HepG2 (cell line): ENCODE measurements around the gene FKBP5. TPM values are rescaled to one million over a fixed set of nuclear protein-coding genes. Genes with fewer than 3 reads are reported as not detected.

Source experiments
- ATAC-seq: fragments of 200-7000 bp; cut with Tn5 transposase; 3 replicates; pipeline ENCODE4 v1.9.1; 2020; ENCODE audit warnings: mild to moderate bottlenecking, moderate library complexity
- BruUV-seq: library from RNA; stranded (reverse); fragments of 400-500 nt; replicated peaks from 2 replicates; lab custom pipeline; 2021; lab: Mats Ljungman, UMichigan
- CTCF ChIA-PET: fragments of 300-600 bp; formaldehyde crosslinking; extraction: SDS; loops from one replicate; lab custom pipeline; 2021; ENCODE audit warnings: low total read pairs, inconsistent platforms, low intra/inter-chr PET ratio; lab: Yijun Ruan, JAX
- POLR2A ChIA-PET: fragments of 350-600 bp; sonication (Branson Sonifier 250); formaldehyde crosslinking; loops from one replicate; lab custom pipeline; 2020; ENCODE audit warnings: antibody characterized with exemption, inconsistent platforms; lab: Yijun Ruan, JAX
- DNase-seq: peaks from one replicate; pipeline ENCODE4 v3.0.0-alpha.2; 2015; ENCODE audit warnings: low spot score
- FAIRE-seq: peaks from 3 replicates; lab custom pipeline; 2011; peaks lifted over from hg19 to GRCh38; lab: Jason Lieb, UNC
- H2AFZ ChIP-seq: one replicate; pipeline ENCODE4 v1.6.1; 2011; ENCODE audit warnings: low read length, inconsistent platforms
- H3K27ac ChIP-seq: fragments of 300-600 bp; 3 replicates; pipeline ENCODE4 v1.8.0; 2011; ENCODE audit warnings: mixed run types, mild to moderate bottlenecking, mixed read lengths, low read length, inconsistent platforms; ENCODE audit not compliant: insufficient read depth; ENCODE audit errors: extremely low read length
- H3K27me3 ChIP-seq, 2 experiments: fragments of 200-600 bp in 1 of 2; 2 replicates in 1 of 2; 3 replicates in 1 of 2; pipeline versions ENCODE4 v1.6.0 to v1.8.0; 2011; ENCODE audit warnings: low read length in 2 of 2, mild to moderate bottlenecking in 2 of 2, moderate library complexity in 2 of 2, inconsistent platforms in 1 of 2; ENCODE audit not compliant: insufficient read depth in 2 of 2, control insufficient read depth in 1 of 2
- H3K36me3 ChIP-seq, 2 experiments: fragments of 200-600 bp in 1 of 2; replicated peaks in 1 of 2; 2 replicates in 1 of 2; 3 replicates in 1 of 2; pipeline versions ENCODE4 v1.5.1 to v1.8.0; 2011; ENCODE audit warnings: low read length in 2 of 2, inconsistent platforms in 1 of 2; ENCODE audit not compliant: insufficient read depth in 2 of 2, control insufficient read depth in 1 of 2
- H3K4me1 ChIP-seq: 2 replicates; pipeline ENCODE4 v1.5.1; 2012; ENCODE audit warnings: low read length, inconsistent platforms; ENCODE audit not compliant: insufficient read depth
- H3K4me2 ChIP-seq: 2 replicates; pipeline ENCODE4 v1.6.0; 2011; ENCODE audit warnings: low read depth, low read length, inconsistent platforms
- H3K4me3 ChIP-seq, 3 experiments: fragments of 200-600 bp in 1 of 3; sonication (generic), shearing (Covaris generic) in 1 of 3; replicated peaks in 1 of 3; 2 replicates each; pipeline ENCODE4 v1.5.1; 2011 to 2016; ENCODE audit warnings: low read length in 3 of 3, inconsistent platforms in 2 of 3, low read depth in 2 of 3, mild to moderate bottlenecking in 2 of 3, control low read depth in 1 of 3, mixed read lengths in 1 of 3; ENCODE audit not compliant: insufficient read depth in 1 of 3
- H3K79me2 ChIP-seq: one replicate; pipeline ENCODE4 v1.6.1; 2011; ENCODE audit warnings: low read length, inconsistent platforms; ENCODE audit not compliant: insufficient read depth
- H3K9ac ChIP-seq: 2 replicates; pipeline ENCODE4 v1.6.0; 2011; ENCODE audit warnings: mild to moderate bottlenecking, low read depth, low read length, inconsistent platforms; ENCODE audit not compliant: insufficient read depth
- H3K9me3 ChIP-seq: 2 replicates; pipeline ENCODE4 v1.5.1; 2012; ENCODE audit warnings: mild to moderate bottlenecking, low read length
- H4K20me1 ChIP-seq: 2 replicates; pipeline ENCODE4 v1.6.0; 2011; ENCODE audit warnings: inconsistent platforms, mild to moderate bottlenecking, low read length, moderate library complexity; ENCODE audit not compliant: insufficient read depth
- ARNT2 ChIP-seq: sonication (generic); formaldehyde crosslinking; IDR thresholded peaks from 2 replicates; pipeline ENCODE4 v1.8.0; 2022; ENCODE audit warnings: mild to moderate bottlenecking, low read depth, missing genetic modification reagents, moderate library complexity
- ASH2L ChIP-seq: fragments of 300-600, 200-600 bp; sonication (generic); IDR thresholded peaks from 2 replicates; pipeline ENCODE4 v1.7.0; 2017; ENCODE audit warnings: low read depth, mild to moderate bottlenecking, moderate library complexity, mixed read lengths, low read length; ENCODE audit not compliant: insufficient read length
- CEBPB ChIP-seq: IDR thresholded peaks from 2 replicates; pipeline ENCODE4 v1.6.1; 2011; ENCODE audit warnings: low read depth, low read length, improper control_type of control experiment, borderline replicate concordance
- CEBPG ChIP-seq: IDR thresholded peaks from 2 replicates; pipeline ENCODE4 v1.6.1; 2016
- HNRNPL ChIP-seq: fragments of 200-400 bp; formaldehyde crosslinking; IDR thresholded peaks from 2 replicates; pipeline ENCODE4 v1.6.1; 2017; ENCODE audit warnings: mild to moderate bottlenecking, low read depth, low read length
- MAZ ChIP-seq, 2 experiments: sonication (generic) in 1 of 2; formaldehyde crosslinking in 1 of 2; IDR thresholded peaks; 2 replicates each; pipeline versions ENCODE4 v1.5.0 to v1.6.1; 2012 to 2020; ENCODE audit warnings: low read depth in 2 of 2, mild to moderate bottlenecking in 2 of 2, borderline replicate concordance in 1 of 2, improper control_type of control experiment in 1 of 2, low read length in 1 of 2, missing genetic modification reagents in 1 of 2, moderate library complexity in 1 of 2
- PAWR ChIP-seq: sonication (generic); formaldehyde crosslinking; IDR thresholded peaks from 2 replicates; pipeline ENCODE4 v1.4.0; 2020; ENCODE audit warnings: missing genetic modification reagents, mild to moderate bottlenecking, borderline replicate concordance
- SMAD1 ChIP-seq: sonication (generic); formaldehyde crosslinking; IDR thresholded peaks from 2 replicates; pipeline ENCODE4 v1.4.0; 2020; ENCODE audit warnings: missing genetic modification reagents, low read depth, mild to moderate bottlenecking, borderline replicate concordance
- SOX13 ChIP-seq, 3 experiments: fragments of 450-650 bp in 1 of 3; sonication (generic) in 1 of 3; formaldehyde crosslinking in 1 of 3; IDR thresholded peaks in 2 of 3; conservative IDR thresholded peaks in 1 of 3; 2 replicates each; pipeline versions ENCODE4 v1.5.0 to v1.6.1; 2016 to 2020; ENCODE audit warnings: antibody characterized with exemption in 1 of 3, mild to moderate bottlenecking in 1 of 3, missing compliant biosample characterization in 1 of 3, missing genetic modification reagents in 1 of 3, moderate library complexity in 1 of 3
- STAT5B ChIP-seq: sonication (generic); formaldehyde crosslinking; IDR thresholded peaks from 2 replicates; pipeline ENCODE4 v1.4.0; 2020; ENCODE audit warnings: missing genetic modification reagents
- ZNF501 ChIP-seq: sonication (generic); formaldehyde crosslinking; IDR thresholded peaks from 2 replicates; pipeline ENCODE4 v1.5.1; 2020; ENCODE audit warnings: mild to moderate bottlenecking, moderate library complexity, missing genetic modification reagents
- ZNF75D ChIP-seq: sonication (generic); formaldehyde crosslinking; IDR thresholded peaks from 2 replicates; pipeline ENCODE4 v1.8.1; 2023; ENCODE audit warnings: missing genetic modification reagents, mild to moderate bottlenecking, borderline replicate concordance
- in situ Hi-C: cut with HindIII; loops from 2 replicates; pipeline ENCODE4 v1.10.0; 2017; ENCODE audit warnings: low pct_unique_long_range_greater_than_20kb; ENCODE audit not compliant: extremely low pct_ligation_motif_present
- intact Hi-C: fragments of 100-400 bp; cut with micrococcal nuclease; formaldehyde crosslinking; loops from one replicate; pipeline ENCODE4 v1.10.0; 2022; ENCODE audit not compliant: unreplicated experiment
- polyA plus RNA-seq, 8 experiments: library from polyadenylated mRNA; depleted of rRNA in 3 of 8; stranded (reverse) in 7 of 8; unstranded in 1 of 8; fragments of >200 nt; fragmentation: Illumina TruSeq in 4 of 8; extraction: Trizol in 4 of 8; gene quantifications; 2 replicates each; pipeline versions ENCODE4 v1.2.1 to v1.2.3, GENCODE V29; 2011 to 2016; ENCODE audit warnings: low read depth in 4 of 8, missing spikeins in 1 of 8, mixed read lengths in 1 of 8; ENCODE audit not compliant: insufficient read depth in 1 of 8
- total RNA-seq, 5 experiments: library from RNA; depleted of rRNA; stranded (reverse); fragments of >200 nt; fragmentation: Illumina TruSeq; extraction: Trizol; gene quantifications; 2 replicates each; pipeline ENCODE4 v1.2.3, GENCODE V29; 2016; ENCODE audit warnings: low read depth in 1 of 5
- TF ChIP-seq, protein P1 (sequence below): sonication (generic); formaldehyde crosslinking; IDR thresholded peaks from 2 replicates; pipeline ENCODE4 v1.4.0; 2020; ENCODE audit warnings: missing genetic modification reagents, mild to moderate bottlenecking, borderline replicate concordance
- TF ChIP-seq, protein P2 (sequence below): IDR thresholded peaks from 2 replicates; pipeline ENCODE4 v1.6.1; 2016; ENCODE audit warnings: low read depth
- TF ChIP-seq, protein P3 (sequence below): sonication (generic); formaldehyde crosslinking; IDR thresholded peaks from 2 replicates; pipeline ENCODE4 v1.5.0; 2020; ENCODE audit warnings: missing genetic modification reagents

FKBP5 gene
- total and polyA plus RNA-seq, 2 of the 13 experiments (the other 11 are each of a cell fraction or from before 2014, with no cell fraction given): 8.0 to 17.4 TPM

DNA sequence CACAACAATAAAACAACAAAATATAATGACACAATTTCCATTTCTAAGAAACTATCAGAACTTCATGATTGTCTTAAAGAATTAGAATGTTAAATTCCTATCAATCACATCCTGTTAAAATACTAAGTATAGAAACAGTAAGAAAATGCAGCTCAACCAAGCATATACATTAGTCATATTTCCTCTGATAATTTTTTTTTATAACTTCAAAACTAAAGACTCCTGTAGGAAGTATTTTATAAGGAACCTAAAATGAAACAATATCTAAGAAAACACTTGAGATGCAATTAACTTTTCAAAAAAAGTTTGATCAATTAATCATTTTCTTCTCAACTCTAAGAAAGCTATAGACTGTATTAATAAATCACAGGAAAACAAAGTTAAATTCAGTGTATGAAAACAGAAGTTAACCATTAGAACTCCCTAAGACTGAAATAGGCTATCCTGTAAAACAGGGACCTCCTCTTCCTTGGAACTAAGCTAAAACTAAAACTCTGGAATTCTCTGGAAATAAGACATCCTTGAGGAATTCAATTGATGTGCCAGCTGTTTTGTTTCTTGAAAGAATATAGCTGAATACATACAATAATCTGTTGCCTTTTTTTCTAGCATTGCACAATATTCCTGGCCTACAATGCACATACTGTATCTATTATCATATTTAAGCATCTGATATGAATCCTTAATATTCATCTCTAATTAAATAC is 19.8 kb downstream of the FKBP5 start:
- no peak overlapping the region for H3K4me2 ChIP-seq
- H3K9me3 ChIP-seq: no peaks in the 10 kb centered on the region
- H3K9ac ChIP-seq: no peak overlapping the region
- H3K4me1 ChIP-seq: peaks cover 7% of the 10 kb centered on the region; the same call in 1 of the 2 replicates
- TF ChIP-seq ARNT2 (no peak), STAT5B (no peak), ZNF501 (CRISPR knock-in tag) (no peak), SMAD1 (CRISPR knock-in tag) (no peak), CEBPB (peak; percentile 77; the same call in 1 of the 2 replicates), ZNF75D (CRISPR knock-in tag) (no peak), MAZ (IDR thresholded peaks at IDR 0.05; ENCODE audit: borderline replicate concordance, low read depth, low read length) (no peak), MAZ (CRISPR knock-in tag; IDR thresholded peaks at IDR 0.05; ENCODE audit: low read depth) (no peak), CEBPG (CRISPR knock-in tag) (0 out of 2 replicates have a peak, but pooled peaks have one; percentile 28), PAWR (CRISPR knock-in tag) (no peak), ASH2L (no peak), SOX13 (IDR thresholded peaks at IDR 0.05) (no peak), SOX13 (CRISPR knock-in tag; conservative IDR thresholded peaks at IDR 0.05 in 1 of 2, IDR thresholded peaks at IDR 0.05 in 1 of 2) (no peak), HNRNPL (no peak)
- TF ChIP-seq, protein P1, sequence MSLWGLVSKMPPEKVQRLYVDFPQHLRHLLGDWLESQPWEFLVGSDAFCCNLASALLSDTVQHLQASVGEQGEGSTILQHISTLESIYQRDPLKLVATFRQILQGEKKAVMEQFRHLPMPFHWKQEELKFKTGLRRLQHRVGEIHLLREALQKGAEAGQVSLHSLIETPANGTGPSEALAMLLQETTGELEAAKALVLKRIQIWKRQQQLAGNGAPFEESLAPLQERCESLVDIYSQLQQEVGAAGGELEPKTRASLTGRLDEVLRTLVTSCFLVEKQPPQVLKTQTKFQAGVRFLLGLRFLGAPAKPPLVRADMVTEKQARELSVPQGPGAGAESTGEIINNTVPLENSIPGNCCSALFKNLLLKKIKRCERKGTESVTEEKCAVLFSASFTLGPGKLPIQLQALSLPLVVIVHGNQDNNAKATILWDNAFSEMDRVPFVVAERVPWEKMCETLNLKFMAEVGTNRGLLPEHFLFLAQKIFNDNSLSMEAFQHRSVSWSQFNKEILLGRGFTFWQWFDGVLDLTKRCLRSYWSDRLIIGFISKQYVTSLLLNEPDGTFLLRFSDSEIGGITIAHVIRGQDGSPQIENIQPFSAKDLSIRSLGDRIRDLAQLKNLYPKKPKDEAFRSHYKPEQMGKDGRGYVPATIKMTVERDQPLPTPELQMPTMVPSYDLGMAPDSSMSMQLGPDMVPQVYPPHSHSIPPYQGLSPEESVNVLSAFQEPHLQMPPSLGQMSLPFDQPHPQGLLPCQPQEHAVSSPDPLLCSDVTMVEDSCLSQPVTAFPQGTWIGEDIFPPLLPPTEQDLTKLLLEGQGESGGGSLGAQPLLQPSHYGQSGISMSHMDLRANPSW: no peak
- TF ChIP-seq, protein P2, sequence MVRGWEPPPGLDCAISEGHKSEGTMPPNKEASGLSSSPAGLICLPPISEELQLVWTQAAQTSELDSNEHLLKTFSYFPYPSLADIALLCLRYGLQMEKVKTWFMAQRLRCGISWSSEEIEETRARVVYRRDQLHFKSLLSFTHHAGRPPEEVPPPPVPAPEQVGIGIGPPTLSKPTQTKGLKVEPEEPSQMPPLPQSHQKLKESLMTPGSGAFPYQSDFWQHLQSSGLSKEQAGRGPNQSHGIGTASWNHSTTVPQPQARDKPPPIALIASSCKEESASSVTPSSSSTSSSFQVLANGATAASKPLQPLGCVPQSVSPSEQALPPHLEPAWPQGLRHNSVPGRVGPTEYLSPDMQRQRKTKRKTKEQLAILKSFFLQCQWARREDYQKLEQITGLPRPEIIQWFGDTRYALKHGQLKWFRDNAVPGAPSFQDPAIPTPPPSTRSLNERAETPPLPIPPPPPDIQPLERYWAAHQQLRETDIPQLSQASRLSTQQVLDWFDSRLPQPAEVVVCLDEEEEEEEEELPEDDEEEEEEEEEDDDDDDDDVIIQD: no peak
- TF ChIP-seq, protein P3, sequence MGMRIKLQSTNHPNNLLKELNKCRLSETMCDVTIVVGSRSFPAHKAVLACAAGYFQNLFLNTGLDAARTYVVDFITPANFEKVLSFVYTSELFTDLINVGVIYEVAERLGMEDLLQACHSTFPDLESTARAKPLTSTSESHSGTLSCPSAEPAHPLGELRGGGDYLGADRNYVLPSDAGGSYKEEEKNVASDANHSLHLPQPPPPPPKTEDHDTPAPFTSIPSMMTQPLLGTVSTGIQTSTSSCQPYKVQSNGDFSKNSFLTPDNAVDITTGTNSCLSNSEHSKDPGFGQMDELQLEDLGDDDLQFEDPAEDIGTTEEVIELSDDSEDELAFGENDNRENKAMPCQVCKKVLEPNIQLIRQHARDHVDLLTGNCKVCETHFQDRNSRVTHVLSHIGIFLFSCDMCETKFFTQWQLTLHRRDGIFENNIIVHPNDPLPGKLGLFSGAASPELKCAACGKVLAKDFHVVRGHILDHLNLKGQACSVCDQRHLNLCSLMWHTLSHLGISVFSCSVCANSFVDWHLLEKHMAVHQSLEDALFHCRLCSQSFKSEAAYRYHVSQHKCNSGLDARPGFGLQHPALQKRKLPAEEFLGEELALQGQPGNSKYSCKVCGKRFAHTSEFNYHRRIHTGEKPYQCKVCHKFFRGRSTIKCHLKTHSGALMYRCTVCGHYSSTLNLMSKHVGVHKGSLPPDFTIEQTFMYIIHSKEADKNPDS (CRISPR knock-in tag): no peak
- no peak overlapping the region for H2AFZ ChIP-seq
- DNase-seq (no peak), FAIRE-seq (no peak), ATAC-seq (no peak)
- H4K20me1 ChIP-seq: no peaks in the 10 kb centered on the region
- in situ Hi-C loops: no loop called here
- CTCF ChIA-PET: no interaction called here
- peaks cover 36% of the 10 kb centered on the region for H3K79me2 ChIP-seq
- no peaks in the 10 kb centered on the region for H3K27me3 ChIP-seq
- no peak overlapping the region for H3K27ac ChIP-seq
- H3K36me3 ChIP-seq: peaks cover 0 to 2% of the 10 kb centered on the region in 2 experiments; a peak in 1 of 5 replicates
- POLR2A ChIA-PET: interaction anchor here (1.0 kb wide), 1 partner anchor 20 kb away, joined by 3 read pairs; no protein-coding TSS in a partner anchor
- BruUV-seq: no TSS peak
- H3K4me3 ChIP-seq: no peak overlapping the region
- intact Hi-C loops: no loop called here
